HK-2 (cell line): ENCODE results near the gene CCK.

Experiments used
- DNase-seq: peaks from one replicate; pipeline ENCODE4 v3.0.0-alpha.2; 2018; ENCODE audit not compliant: unreplicated experiment

The CCK gene

DNA sequence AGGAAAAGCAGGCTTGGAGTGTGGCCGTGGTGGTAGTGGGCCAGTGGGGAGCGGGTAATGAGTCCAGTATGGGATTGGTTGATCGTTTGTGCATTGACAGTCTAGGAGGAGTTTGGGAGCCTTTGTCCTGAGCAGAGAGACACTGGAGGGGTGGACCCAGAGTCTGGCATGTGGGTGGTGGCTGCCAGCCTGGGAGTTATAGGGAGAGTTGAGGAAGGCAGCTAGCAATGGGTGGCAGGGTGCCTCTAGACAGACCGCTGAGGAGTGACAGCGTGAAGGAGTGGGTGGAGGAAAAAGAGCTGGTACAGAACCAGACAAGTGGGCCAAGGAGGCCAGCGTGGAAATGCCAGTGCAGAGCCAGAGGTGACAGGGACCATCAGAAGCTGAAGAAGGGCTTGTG, 1.9 kb upstream of the CCK start:
- DNase-seq: no peak

DNA sequence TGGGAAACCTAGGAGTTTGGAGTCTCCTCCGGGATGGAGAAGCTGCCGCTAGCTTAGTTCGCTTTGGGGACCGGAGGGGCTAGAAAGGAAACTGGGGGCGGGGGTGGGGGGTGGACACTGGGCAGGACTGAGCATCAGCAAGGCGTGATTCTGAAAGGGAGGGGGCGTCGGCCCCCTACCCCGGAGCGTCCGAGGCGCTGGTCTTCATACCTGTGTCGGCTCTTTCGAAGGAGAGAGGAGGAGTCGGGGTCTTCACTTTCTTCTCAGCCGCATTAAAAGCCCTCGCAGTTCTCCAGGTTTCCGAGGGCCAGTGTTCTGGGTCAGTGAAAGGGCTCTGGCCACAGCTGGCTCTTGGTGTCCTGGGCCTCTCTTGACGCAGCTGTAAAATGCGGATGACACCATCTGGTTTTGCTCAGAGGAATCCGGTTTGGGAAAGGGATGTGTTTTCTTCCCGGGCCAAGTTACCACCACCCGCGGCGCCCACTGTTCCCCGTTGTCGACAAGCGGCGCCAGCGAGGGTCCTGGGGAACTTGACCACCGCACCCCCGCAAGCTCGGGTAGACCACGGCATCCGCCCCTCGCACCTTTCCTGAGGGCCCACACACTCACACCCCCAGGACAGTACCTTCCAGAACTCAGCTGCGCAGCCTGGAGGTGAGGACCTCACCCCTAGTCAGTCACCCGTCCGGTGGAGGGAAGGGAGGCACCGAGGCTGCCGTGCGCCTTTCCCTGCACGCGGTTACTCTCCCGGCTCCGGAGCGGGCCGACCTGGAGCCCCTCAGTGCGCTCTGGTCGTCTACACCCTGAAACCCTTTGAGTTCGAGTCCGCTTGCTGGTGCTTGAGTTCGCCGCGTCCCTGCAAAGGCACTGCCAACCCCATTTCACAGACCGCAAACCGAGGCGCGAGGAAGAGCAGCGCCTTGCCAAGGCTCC, 660 bp downstream of the CCK start:
- DNase-seq: no peak

DNA sequence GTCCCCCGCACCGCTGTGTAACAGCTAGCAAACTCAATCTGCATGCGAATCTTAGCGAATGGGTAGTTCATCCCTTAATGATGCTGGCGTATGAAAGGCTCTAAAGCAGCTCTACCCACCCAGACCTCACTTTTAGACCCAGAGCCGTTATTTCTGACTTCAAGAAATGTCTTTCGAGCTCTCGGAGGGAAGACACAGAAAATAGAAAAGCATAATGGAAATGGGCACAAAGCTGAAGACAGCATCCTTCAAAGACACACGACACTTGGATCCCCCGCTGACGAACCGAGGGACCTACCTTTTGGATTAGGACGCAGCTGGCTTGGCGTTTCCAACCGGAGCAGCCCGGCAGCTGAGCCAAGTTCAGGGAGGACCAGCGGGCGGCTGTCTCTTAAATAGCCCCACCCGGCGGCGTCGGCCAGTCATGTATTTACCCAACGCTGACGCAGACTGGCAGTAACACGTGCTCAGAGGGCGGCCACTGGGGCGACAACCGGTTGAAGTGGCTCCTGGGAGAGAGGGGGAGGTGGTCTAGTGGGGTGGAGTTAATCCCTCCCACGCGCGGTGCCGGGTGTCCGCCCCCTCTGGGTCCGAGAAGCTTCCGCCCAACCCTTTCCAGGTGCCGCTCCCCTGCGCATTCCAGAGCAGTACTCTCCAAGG, 1.5 kb downstream of the CCK start:
- peak; percentile 6 for DNase-seq

DNA sequence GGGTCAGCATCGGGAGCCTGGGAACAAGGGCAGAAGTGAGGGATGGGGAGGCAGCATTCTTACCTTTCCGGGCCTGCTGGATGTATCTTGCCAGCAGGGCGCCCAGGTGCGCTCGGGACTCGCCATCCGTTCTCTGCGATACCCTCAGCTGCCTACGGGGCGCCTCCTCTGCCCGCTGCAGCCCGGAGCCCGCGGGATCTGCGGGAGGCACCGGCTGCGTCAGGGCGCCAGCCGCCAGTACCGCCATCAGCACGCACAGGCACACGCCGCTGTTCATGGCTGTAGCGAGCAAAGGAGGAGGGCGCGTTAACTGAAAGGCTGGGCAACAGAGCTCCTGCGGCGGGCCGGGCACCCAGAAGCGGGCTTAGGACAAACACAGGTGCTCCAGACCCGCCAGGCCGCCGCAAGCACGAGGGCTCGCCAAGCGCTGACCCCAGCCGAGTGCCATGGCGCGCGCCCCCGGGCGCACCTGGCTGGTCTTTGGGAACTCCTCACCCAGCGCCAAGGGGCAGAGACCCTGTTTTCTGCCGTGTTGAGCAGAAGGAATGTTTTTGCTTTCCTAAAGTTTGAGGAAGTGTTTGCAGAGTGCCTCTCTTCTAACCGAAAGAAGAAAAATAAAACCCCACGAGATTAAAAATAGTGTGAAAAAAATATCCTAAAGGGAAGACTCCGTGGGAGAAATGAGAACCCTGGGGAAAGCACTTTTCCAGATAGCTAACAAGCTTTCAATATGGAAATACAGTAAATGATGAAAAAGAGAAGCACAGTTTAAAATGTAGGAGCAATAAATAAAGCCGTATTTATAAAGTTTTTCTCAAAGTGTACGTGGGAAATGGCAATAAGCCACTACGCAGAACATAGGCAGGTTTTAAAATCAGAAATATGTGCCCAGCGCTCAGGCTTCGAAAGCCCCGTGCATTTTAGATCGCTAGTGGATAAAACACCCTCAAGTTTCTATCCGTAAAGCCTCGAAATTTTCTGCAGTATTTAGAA, 2.3 kb downstream of the CCK start:
- DNase-seq: no peak

DNA sequence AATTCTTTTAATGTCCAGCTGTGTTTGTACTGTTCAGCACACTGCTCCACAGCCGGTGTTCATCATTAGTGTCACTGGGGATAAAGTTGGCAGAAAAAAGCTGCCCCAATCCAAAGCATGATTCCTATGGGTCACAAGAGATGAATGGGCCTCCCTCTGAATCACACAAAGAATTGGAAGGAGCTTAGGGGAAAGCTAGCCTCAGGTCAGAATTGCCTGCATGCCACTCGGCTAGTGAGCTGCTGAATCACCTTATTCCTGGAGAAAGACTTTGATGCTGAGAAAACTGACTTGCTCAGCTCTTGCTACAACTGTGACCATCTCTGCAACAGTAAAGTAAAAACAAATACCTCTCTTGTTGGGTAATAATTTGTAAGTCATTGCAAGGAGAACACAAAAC, 3.5 kb downstream of the CCK start:
- no peak for DNase-seq

DNA sequence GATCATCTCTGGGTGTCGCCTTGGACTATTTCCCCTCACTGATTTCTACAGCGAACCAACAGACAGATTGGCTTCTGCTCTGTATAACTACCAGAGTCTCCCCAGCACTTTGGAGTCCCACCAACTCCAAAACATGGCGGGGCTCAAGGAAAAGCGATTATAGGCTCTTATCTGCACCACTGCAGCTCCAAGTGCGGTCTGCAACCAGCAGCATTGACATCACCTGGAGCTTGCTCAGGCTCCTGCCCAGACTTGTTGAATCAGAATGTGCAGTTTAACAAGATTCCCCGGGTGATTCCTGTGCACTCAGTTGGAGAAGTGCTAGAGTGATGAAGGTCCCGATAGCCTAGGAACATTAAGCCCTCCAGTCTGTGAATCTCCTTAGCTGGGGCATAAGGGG, 9.0 kb downstream of the CCK start:
- no peak for DNase-seq

DNA sequence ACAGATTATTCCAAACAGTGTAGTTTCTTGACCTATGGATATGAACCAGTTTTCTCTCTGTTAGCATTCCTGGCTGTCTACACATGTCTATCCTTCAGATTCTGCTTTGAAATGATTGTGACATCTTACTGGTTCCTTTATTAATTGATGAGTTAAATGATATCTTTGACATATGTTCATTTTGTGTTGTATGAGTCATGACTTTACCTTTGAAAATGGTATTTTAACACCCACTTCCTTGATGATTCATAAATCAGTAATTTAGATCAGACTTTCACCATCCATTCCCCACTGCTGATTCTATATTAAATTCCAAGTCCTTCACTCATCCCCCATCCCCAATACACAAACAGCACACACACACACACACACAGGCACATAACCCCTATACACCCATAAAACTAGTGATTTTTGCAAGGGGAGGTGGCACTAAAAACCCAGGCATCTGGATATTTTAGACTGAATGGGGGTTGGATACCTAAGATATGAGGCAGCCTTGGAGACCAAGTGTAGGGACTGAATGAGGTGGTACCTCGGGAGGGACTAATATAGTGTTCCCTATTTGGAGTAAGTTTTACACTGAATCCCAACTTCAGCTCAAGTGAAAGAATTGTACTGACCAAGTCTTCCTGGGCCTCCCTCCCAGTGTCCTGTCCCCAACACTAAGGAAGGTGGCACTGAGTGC, 9.7 kb downstream of the CCK start:
- DNase-seq: no peak

DNA sequence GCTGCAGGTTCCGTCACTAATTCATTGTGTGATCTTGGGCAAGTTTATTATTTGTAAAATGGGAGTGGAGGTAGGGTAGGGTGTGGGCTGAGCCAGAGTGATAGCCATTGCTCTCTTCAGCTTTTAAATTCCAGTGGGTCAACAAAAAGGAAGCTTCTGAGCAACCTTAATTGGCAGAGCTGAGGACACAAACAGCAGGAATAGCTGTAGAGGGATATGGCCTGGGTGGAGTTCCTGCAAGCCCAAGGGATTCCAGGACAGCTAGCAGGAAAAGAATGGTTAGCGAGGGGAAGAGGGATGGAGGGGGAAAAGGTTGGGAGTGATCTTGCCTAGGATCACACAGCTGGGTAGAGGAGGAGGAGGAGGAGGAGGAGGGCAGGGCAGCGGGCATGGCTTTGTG, 11.4 kb downstream of the CCK start:
- no peak for DNase-seq

DNA sequence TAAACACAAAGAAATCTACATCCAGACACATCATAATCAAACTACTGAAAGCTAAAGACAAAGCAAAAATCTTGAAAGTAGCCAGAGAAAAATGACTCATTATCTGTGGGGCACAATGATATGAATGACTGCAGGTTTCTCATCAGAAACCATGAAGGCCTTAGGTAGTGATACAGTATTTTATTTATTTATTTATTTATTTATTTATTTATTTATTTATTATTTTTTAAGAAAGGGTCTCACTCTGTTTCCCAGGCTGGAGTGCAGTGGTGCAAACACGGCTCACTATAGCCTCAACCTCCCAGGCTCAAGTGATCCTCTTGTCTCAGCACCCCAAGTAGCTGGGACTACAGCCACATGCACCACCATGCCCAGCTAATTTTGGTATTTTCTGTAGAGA, 15.2 kb downstream of the CCK start:
- no peak for DNase-seq

DNA sequence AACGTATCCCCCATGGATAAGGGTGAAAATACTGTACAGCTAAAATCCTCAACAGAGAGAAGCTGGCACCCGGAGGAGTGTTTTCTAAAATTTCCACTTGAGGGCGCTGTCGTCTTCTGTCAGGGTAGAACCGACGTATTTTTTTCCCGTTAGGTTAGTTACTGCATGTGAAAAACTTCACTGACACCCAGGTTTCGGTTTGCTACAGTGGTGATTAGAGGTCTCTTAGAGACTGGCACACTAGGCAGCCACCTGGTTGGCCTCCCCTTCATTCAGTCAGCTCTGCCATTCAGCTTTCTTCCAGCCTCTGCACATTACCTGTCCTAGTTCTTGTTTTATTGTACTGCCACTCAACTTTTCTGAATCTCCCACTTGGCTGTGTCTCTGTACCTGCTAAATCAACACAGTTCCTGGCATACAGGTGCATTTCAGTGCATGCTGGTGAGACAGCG, 18.4 kb downstream of the CCK start:
- DNase-seq: peak; percentile 41

DNA sequence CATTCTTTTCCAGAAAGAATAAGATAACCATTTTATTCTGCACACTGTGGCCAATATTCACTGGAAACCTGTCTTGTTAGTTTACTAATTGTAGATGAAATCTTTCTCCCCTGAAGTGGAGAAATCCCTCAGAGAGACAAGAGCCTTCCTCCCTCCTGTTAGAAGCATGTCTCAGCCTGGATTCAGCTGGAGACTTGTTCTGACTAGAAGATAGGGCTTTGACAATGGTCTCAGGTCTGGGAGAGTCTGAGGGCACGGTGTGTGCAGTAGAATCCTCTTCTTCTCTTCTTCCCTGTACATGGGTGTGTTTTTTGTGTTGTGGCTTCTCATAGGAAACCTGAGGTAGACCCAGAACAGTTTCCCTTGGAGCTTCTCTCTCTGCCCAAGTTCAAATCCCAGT, 19.9 kb downstream of the CCK start:
- no peak for DNase-seq

DNA sequence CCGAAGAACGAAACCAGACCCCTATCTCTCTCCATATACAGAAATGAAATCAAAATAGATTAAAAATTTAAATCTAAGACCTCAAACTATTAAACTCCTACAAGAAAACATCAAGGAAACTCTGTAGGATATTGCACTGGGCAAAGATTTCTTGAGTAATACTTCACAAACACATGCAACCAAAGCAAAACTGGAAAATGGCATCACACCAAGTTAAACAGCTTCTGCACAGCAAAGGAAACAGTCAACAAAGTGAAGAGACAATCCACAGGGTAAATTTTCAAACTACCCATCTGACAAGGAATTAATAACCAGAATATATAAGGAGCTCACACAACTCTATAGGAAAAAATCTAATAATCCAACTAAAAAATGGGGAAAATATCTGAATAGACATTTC, 29.4 kb downstream of the CCK start:
- DNase-seq: no peak

DNA sequence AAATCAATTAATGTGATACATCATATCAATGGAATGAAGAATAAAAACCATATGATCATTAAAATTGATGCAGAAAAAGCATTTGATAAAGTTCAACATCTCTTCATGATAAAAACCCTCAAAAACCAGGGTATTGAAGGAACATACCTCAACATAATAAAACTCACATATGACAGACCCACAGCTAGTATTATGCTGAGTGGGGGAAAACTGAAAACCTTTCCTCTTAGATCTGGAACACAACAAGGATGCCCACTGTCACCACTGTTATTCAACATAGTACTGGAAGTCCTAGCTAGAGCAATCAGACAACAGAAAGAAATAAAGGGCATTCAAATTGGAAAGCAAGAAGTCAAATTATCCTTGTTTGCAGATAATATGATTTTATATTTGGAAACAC, 30.5 kb downstream of the CCK start:
- DNase-seq: no peak

DNA sequence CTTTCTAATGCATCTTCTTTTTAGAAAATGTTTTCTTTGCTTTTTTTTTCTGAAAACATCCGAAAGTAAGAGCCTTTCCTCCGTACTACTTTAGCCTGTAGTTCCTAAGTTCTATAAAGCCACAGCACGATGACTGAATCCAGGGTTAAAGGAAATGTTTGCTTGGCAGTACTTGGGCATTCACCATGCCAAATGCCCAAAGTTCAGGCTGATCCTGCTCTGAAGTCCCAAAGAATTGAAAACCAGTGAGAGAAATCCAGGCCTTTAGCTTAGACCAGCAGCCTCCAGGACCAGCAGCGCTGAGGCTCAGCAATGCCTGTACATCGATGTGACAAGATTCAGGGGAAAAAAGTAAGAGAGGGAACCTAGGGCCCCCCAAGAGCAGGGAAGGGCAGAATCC, 35.1 kb downstream of the CCK start:
- DNase-seq: no peak

DNA sequence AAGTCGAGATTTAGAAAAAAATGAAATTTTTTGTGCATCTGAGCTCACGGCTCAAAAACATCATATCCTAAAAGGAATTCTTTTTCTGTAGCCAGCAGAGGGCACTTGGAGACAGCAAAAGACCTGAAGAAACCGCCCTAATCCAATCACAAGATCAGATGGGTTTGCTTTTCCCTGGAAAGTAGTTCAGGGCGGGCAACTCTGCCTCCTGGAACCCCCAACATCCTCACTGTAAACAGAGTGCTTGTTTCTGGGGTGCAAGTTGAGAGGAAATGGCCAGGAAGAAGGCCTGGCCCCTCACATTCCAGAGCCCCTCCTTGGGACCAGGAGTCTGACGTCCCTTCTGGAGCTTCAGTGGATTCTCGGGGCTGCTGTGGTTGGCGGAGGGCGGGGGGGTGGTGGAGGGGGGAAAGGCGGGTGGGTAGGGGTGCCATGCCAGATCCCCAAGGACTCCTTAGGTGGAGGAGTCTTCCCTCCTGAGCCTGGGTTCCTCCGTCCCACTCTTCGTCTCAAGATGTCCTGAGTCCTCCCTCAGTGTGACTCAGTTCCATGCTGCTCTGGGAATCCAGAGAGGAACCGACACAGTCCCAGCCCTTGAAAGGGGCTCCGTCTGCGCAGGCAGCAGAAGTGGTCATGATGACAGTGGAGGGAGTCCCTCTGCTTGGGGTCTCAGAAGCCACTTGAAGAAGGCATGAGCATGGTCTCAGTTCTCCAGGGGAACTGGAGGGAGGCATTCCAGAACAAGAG, 35.9 kb downstream of the CCK start:
- DNase-seq: no peak

DNA sequence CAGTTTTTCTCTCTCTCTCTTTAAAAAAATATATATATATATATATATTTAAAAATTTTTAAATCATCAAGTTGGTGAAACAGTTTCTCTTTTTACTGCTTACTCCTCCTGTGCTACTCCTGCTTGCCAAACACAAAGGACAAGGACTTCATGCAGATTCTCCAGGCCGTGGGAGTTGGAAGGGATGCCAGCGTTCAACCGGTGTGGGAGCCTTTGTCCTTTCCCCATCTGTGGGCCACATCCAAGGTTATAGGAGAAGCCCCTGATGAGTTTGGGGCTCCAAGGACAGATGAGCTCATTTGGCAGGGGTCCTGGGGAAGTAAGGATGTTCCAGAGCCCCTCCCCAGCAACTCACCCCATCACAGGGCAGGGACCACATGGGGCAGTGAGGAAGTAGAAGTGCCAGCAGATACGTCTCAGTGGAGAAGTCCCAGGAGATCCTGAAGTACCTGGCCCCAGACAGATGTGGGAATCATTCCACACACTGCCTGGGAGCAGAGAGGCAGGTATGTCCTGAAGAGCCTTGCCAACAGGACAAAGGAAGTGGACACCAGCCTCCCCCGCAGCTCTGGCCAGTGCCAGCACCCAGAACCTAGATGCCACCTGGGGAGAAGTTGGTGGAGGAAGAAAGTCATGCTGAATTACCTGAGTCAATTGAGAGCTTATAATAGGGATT, 36.6 kb downstream of the CCK start:
- no peak for DNase-seq

DNA sequence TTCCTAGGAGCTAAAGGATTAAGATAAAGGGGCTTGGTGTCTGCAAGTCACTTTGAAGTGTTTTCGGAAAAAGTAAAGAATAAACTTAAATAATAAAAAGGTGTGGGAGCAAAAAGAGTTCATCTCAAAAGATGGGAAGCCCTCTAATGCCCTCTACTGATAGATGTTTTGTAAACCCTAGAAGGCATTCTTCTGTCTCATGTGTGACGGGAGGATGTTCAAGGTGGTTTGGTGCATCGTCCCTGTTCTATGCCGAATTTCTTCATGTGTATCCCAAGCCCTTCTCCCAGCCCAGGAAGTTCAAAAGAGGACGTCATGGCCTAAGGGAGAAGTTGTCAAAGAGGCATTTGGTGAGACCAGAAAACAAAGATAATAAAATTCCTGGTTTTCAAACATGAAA, 37.2 kb downstream of the CCK start:
- no peak for DNase-seq

DNA sequence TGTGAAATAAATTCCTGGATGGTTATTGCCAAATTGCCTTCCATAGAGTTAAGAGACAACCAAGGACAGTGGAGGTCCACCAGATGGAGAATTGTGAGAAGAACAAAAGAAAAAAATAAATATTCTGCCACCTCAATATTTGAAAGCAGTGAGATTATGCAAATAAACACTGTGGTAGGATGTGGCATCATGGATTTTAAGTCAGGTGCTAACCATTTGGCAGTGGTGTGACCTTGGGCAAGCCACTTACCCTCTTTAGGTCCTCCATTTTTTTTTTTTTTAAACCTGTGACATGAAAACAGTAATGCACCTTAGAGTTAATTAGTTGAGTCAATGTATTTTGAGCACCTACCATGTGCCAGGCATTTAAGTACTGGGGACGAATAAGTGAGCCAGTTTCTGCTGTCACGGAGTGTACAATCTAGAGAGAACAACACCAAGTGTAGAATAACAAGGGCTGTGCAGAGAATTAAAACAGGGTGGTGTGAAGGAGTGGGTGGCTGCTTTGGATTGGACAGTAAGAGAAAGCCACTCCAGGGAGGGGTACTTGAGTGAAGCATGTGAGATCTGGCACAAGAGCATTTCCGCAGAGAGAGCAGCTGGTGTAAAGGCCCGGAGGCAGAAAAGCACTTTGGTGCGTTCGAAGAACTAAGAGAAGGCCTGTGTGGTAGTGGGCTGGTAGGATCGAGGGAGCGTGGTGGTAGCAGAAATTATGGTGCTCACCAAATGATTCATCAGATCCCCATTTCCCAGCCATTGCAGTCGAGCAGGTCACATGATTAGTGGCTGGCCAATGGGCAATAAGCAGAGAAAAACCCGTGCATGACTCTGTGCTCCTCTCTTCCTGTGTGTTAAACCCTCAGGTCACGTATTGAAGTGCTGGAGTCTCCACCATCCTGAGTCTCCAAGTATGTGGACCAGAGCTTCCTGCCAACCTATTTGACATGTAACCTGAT, 39.2 kb downstream of the CCK start:
- no peak for DNase-seq
